B cell (primary cell): Measurements from ENCODE around the gene HOTAIR.

Experiments
- CTCF ChIP-seq: fragments of 200-600 bp; IDR thresholded peaks from one replicate; pipeline ENCODE4 v1.8.0; 2022; ENCODE audit warnings: antibody characterized with exemption, mild to moderate bottlenecking
- EZH2 ChIP-seq: IDR thresholded peaks from 2 replicates; pipeline ENCODE4 v1.6.1; 2012; ENCODE audit warnings: borderline replicate concordance, low read depth, mild to moderate bottlenecking, moderate library complexity, low read length; ENCODE audit not compliant: insufficient read depth, poor library complexity, severe bottlenecking

GRCh38 chr12:53990311-53991076, 15.7 kb upstream of the HOTAIR start:
- no peak for TF ChIP-seq CTCF
- no peak for TF ChIP-seq EZH2
